PC-3 (cell line): ENCODE measurements around the gene TMEM254.

Experiments
- EZH2 ChIP-seq: fragments of 300-600 bp; sonication (generic); IDR thresholded peaks from one replicate; pipeline ENCODE4 v1.6.1; 2017; ENCODE audit warnings: antibody characterized with exemption, mild to moderate bottlenecking, low read length; ENCODE audit not compliant: unreplicated experiment
- EZH2phosphoT487 ChIP-seq: fragments of 300-600 bp; sonication (generic); IDR thresholded peaks from 2 replicates; pipeline ENCODE4 v1.6.1; 2018; ENCODE audit warnings: mild to moderate bottlenecking, antibody characterized with exemption, low read length, borderline replicate concordance
- TF ChIP-seq, protein P1 (sequence below): fragments of 300-600 bp; sonication (generic); conservative IDR thresholded peaks from 2 replicates; pipeline ENCODE4 v1.5.1; 2017; ENCODE audit warnings: antibody characterized with exemption, low read depth, mild to moderate bottlenecking, low read length

DNA sequence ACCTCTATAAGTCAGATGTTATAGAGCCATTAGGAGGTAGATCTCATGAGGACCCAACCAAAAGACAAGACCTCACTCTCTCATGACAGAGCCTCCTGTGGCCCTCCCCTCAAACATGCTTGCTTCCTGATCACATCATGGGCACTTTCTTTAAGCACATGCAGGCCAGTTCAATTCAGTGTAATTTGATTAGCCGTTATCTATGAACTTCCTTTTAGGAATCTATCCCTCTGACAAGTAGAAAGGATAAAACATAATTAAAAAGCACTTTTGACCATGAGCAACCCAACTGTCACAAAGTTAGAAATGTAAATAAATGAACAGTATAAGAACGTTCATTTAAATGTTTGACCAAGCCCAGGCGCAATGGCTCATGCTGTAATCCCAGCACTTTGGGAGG lies 27.7 kb upstream of the TMEM254 start:
- TF ChIP-seq, protein P1, sequence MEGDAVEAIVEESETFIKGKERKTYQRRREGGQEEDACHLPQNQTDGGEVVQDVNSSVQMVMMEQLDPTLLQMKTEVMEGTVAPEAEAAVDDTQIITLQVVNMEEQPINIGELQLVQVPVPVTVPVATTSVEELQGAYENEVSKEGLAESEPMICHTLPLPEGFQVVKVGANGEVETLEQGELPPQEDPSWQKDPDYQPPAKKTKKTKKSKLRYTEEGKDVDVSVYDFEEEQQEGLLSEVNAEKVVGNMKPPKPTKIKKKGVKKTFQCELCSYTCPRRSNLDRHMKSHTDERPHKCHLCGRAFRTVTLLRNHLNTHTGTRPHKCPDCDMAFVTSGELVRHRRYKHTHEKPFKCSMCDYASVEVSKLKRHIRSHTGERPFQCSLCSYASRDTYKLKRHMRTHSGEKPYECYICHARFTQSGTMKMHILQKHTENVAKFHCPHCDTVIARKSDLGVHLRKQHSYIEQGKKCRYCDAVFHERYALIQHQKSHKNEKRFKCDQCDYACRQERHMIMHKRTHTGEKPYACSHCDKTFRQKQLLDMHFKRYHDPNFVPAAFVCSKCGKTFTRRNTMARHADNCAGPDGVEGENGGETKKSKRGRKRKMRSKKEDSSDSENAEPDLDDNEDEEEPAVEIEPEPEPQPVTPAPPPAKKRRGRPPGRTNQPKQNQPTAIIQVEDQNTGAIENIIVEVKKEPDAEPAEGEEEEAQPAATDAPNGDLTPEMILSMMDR: no peak
- TF ChIP-seq EZH2 (no peak), EZH2phosphoT487 (no peak)
